IPS-18a (cell line): ENCODE measurements around the gene NHS.
"Not testable (repeated sequence)": the region's sequence is repeated elsewhere in the genome, so short reads cannot be mapped to it uniquely, and the experiment has no call there.

ENCODE experiments used
- H3K27ac ChIP-seq: one replicate; pipeline ENCODE4 v1.5.1; 2013; ENCODE audit warnings: low read length
- H3K27me3 ChIP-seq: one replicate; pipeline ENCODE4 v1.6.1; 2013; ENCODE audit warnings: mild to moderate bottlenecking, low read length; ENCODE audit not compliant: control insufficient read depth, insufficient read depth
- H3K36me3 ChIP-seq: one replicate; pipeline ENCODE4 v1.6.1; 2013; ENCODE audit warnings: low read depth, low read length; ENCODE audit not compliant: control insufficient read depth
- H3K4me1 ChIP-seq: one replicate; pipeline ENCODE4 v1.6.1; 2013; ENCODE audit warnings: low read depth, low read length; ENCODE audit not compliant: control insufficient read depth
- H3K4me3 ChIP-seq: one replicate; pipeline ENCODE4 v1.5.1; 2013; ENCODE audit warnings: low read length
- H3K9ac ChIP-seq: one replicate; pipeline ENCODE4 v1.6.1; 2013; ENCODE audit warnings: mild to moderate bottlenecking, low read length, moderate library complexity
- H3K9me3 ChIP-seq: one replicate; pipeline ENCODE4 v1.6.1; 2013; ENCODE audit warnings: low read depth, low read length; ENCODE audit not compliant: control insufficient read depth

Gene NHS

GRCh38 chrX:17568804-17569203 is 193.8 kb downstream of the NHS start:
- H3K4me3 ChIP-seq, H3K9ac ChIP-seq, H3K9me3 ChIP-seq, H3K27me3 ChIP-seq, H3K36me3 ChIP-seq, H3K27ac ChIP-seq, H3K4me1 ChIP-seq: not testable (repeated sequence)

DNA sequence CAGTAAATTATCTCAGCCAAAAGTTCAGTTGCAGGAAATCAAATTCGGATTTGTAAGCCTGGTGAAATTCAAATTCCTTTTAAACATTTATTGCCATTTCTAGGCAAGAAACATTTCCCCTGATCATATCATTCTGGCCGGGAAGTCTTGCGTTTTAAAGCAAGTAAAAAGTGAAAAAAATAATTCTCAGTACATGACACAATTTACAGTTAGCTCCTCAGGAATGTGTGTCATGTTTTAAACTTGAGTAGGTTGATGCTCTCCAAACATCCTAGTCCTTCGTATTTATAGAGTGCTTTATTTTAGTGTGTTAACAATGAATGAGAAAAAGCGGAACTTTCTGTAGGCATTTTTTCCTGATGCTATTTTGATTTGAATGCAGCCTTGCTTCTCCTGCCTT is 204.0 kb downstream of the NHS start:
- H3K36me3 ChIP-seq = no peaks in the 10 kb centered on the region
- no peaks in the 10 kb centered on the region for H3K27me3 ChIP-seq
- H3K9ac ChIP-seq = no peak overlapping the region
- H3K4me3 ChIP-seq = no peak overlapping the region
- H3K9me3 ChIP-seq = no peaks in the 10 kb centered on the region
- H3K27ac ChIP-seq = no peak overlapping the region
- peaks cover 5% of the 10 kb centered on the region for H3K4me1 ChIP-seq

DNA sequence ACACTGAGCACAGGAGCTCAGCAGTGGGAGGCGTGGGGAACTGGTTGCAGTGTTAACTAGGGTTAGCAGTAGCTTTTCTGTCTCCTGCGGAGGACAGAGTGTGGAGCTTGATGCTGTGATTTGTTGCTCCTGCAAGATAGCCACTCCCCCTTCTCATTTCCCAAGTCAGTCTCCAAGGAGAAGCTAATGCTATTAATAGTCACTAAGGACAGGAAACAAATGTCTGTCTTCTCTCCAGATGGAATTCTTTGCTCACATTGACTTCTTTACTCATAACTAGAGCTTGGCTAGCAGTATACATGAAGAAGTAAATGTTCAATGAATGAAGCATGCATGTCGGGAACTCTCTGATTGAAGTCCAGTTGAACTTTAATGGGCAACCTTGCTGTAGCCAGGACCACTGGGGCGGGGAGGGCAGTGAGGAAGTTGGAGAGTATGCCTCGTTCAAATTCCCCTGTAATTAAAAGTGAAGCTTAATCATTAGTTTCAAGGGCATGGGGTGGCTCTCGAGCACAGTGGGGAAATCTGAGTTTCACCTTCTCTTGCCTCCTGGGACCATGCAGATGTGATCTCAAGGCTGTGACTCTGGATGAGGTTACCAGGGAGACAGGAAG is 205.6 kb downstream of the NHS start:
- Histone ChIP-seq H3K4me3 (no peak overlapping the region), H3K9me3 (no peaks in the 10 kb centered on the region), H3K36me3 (no peaks in the 10 kb centered on the region), H3K27ac (no peak overlapping the region), H3K4me1 (peaks cover 10% of the 10 kb centered on the region), H3K9ac (no peak overlapping the region), H3K27me3 (no peaks in the 10 kb centered on the region)

DNA sequence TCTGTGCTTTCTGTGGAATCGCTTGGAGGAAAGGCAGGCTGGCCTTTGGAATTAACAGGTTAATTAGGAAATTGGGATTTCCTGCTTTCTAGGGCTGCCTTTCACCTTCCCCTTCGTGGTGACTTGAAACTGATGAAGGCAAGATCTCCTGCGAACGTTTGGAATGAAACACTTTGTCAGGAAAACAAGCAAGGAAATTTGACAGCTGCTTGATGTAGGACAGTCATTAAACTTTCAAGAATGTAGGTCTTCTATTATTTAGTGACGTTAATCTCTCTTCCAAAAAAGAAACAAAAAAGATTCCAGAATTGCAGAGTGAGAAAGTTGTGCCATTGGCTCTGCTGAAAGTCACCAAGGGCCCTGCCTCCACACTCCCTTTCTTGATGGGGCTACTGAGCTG is 206.6 kb downstream of the NHS start:
- peaks cover 10% of the 10 kb centered on the region for H3K4me1 ChIP-seq
- no peaks in the 10 kb centered on the region for H3K36me3 ChIP-seq
- no peaks in the 10 kb centered on the region for H3K27me3 ChIP-seq
- H3K27ac ChIP-seq = no peak overlapping the region
- no peak overlapping the region for H3K4me3 ChIP-seq
- H3K9ac ChIP-seq = no peak overlapping the region
- no peaks in the 10 kb centered on the region for H3K9me3 ChIP-seq

DNA sequence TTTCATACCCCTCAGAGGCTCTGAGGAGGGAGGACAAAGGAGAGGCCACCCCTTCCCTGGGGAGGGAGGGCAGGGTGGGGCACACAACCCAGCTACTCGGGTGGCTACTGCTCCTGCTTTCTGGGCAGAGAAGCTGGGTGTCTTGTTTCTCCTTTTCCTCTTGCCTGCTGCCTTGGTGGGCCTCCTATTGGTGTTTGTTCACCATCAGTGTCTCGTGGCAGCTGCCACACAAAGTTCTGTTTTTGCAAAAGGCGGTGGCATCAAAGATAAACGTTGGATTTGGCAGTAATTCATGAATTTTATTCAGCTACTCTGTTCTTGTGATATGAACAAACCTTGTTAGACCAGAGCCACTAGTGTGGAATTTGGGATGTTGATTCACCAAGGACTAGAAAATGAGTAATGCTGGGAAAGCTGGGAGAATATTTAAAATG is 209.3 kb downstream of the NHS start:
- Histone ChIP-seq H3K27me3 (no peaks in the 10 kb centered on the region), H3K4me1 (peaks cover 23% of the 10 kb centered on the region), H3K9ac (no peak overlapping the region), H3K4me3 (no peak overlapping the region), H3K27ac (no peak overlapping the region), H3K36me3 (no peaks in the 10 kb centered on the region), H3K9me3 (no peaks in the 10 kb centered on the region)

- H3K36me3 ChIP-seq = no peaks in the 10 kb centered on the region
- no peak overlapping the region for H3K27ac ChIP-seq
Measured at GRCh38 chrX:17585006-17585405, 210.0 kb downstream of the NHS start.

GRCh38 chrX:17587366-17587765 is 212.4 kb downstream of the NHS start:
- H3K4me1 ChIP-seq = peaks cover 27% of the 10 kb centered on the region
- no peak overlapping the region for H3K9ac ChIP-seq
- H3K9me3 ChIP-seq = no peaks in the 10 kb centered on the region
- no peak overlapping the region for H3K27ac ChIP-seq
- no peak overlapping the region for H3K4me3 ChIP-seq
- no peaks in the 10 kb centered on the region for H3K36me3 ChIP-seq
- H3K27me3 ChIP-seq = no peaks in the 10 kb centered on the region

More at GRCh38 chrX:17585006-17585405, 210.0 kb downstream of the NHS start:
- no peak overlapping the region for H3K9ac ChIP-seq
- H3K9me3 ChIP-seq = no peaks in the 10 kb centered on the region
- H3K4me1 ChIP-seq = peaks cover 23% of the 10 kb centered on the region
- no peaks in the 10 kb centered on the region for H3K27me3 ChIP-seq
- H3K4me3 ChIP-seq = no peak overlapping the region

- Histone ChIP-seq H3K9me3 (no peaks in the 10 kb centered on the region), H3K4me1 (peaks cover 27% of the 10 kb centered on the region), H3K36me3 (no peaks in the 10 kb centered on the region), H3K4me3 (no peak overlapping the region), H3K27me3 (no peaks in the 10 kb centered on the region), H3K9ac (no peak overlapping the region), H3K27ac (no peak overlapping the region)
Measured at GRCh38 chrX:17588303-17588702, 213.3 kb downstream of the NHS start.

DNA sequence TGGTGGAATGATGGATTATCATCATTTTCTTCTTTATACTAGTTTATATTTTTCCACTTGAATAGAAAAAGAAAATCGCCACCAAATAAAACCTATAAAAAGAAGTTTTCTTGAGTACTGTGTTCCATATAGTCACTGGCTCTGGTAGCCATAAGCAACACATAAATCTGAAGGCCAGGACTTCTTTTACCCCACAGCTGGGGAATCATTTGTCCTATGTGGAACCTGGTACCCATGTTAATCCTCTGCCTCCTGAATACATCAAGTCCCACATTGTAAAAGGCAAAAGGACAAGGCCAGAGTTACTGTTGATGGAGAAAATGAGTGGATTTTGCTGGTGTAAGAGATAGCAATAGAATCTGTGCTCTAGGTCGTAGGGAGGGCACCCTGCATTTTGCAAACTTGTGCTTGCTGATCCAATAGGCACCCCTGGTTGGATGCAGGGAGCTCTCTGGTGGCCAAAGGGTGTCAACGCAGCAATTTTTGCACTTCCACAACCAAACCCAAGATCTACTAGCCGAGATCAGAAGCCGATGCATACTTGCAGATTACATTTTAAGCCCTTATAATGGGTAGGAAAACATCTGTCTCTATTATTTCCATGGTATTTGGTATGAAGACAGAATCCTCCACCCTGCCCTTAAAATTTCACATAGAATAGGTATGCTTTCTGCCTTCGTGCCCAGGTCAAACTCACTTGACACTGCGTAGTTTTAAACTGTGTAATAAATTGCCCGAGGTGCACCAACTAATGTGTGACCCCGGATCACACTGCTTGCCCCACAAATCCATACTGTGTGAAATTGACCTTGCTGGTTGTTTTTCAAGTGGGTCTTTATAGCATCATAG is 216.1 kb downstream of the NHS start:
- Histone ChIP-seq H3K9me3 (no peaks in the 10 kb centered on the region), H3K4me1 (peaks cover 16% of the 10 kb centered on the region), H3K27ac (no peak overlapping the region), H3K36me3 (no peaks in the 10 kb centered on the region), H3K4me3 (no peak overlapping the region), H3K9ac (no peak overlapping the region), H3K27me3 (no peaks in the 10 kb centered on the region)

DNA sequence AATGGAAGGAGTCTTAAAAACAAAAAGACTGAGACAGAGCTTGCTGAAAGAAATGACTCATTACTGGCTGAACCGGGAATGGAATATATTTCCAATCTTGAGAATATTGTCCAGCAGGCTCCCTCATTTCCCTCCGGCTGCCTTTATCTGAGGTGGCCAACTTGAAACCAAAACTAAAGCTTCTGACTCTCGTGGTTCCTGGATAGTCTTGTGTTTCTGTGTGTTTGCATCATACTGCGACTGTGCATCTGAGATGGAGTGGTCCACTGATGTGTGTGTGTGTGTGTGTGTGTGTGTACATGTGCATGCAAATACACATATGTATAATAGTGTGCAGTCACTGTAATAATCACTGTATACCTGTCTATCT is 216.7 kb downstream of the NHS start:
- Histone ChIP-seq H3K4me3 (no peak overlapping the region), H3K36me3 (no peaks in the 10 kb centered on the region), H3K27me3 (no peaks in the 10 kb centered on the region), H3K4me1 (peaks cover 16% of the 10 kb centered on the region), H3K9ac (no peak overlapping the region), H3K9me3 (no peaks in the 10 kb centered on the region), H3K27ac (no peak overlapping the region)

- Histone ChIP-seq H3K9me3 (no peaks in the 10 kb centered on the region), H3K36me3 (no peaks in the 10 kb centered on the region), H3K27me3 (no peaks in the 10 kb centered on the region), H3K27ac (no peak overlapping the region), H3K4me3 (no peak overlapping the region), H3K4me1 (peaks cover 12% of the 10 kb centered on the region), H3K9ac (no peak overlapping the region)
Measured at GRCh38 chrX:17592117-17592516, 217.1 kb downstream of the NHS start.

GRCh38 chrX:17594693-17595092 is 219.7 kb downstream of the NHS start:
- Histone ChIP-seq H3K4me1 (peaks cover 5% of the 10 kb centered on the region), H3K36me3 (no peaks in the 10 kb centered on the region), H3K27me3 (no peaks in the 10 kb centered on the region), H3K27ac (no peak overlapping the region), H3K9ac (no peak overlapping the region), H3K4me3 (no peak overlapping the region), H3K9me3 (no peaks in the 10 kb centered on the region)
